ENCODE measurements around the gene RETSAT.
"Not testable (repeated sequence)": the region's sequence is repeated elsewhere in the genome, so short reads cannot be mapped to it uniquely, and the experiment has no call there.

The RETSAT gene

DNA sequence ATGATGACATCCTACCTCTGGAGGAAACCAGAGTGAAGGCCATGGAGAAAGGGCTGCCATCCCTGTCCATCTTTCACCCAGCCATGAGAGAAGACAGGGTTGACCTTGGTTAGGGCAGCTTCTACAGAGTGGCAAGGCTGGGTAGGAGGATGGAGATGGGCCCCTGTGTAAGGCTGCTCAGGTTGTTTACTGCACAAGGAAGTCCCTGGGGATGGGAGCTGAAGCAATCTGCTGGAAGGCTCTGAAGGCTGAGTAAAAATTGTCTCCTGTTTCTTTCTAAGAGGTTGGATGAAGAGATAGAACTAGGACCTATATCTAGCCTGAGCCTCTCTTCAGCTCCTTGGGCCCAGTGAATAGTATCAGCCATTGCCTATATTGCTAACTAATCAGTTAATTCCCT, 14.6 kb upstream of the RETSAT start:
- no peak overlapping the region for H3K4me2 ChIP-seq (ENCODE audit: low read length)

GRCh38 chr2:85367180-85367579, 12.9 kb upstream of the RETSAT start:
- TF ChIP-seq CTCF (IDR thresholded peaks at IDR 0.05; ENCODE audit: low read depth, low read length, poor library complexity, severe bottlenecking) (no peak), EZH2phosphoT487 (IDR thresholded peaks at IDR 0.05; ENCODE audit: borderline replicate concordance, low read length) (no peak)
- Histone ChIP-seq H3K27me3 (ENCODE audit: control insufficient read depth, low read length) (no peaks in the 10 kb centered on the region), H4K20me1 (ENCODE audit: control insufficient read depth, insufficient read depth, low read depth, low read length) (no peaks in the 10 kb centered on the region), H3K9me3 (ENCODE audit: control insufficient read depth, insufficient read depth, low read length) (no peaks in the 10 kb centered on the region), H3F3A (ENCODE audit: control insufficient read depth, insufficient read depth) (no peaks in the 10 kb centered on the region), H3K9me2 (replicated peaks; ENCODE audit: control insufficient read depth, low read length) (no peaks in the 10 kb centered on the region), H3K79me2 (ENCODE audit: control insufficient read depth, low read length) (no peaks in the 10 kb centered on the region), H3K4me3 (ENCODE audit: low read length) (no peak overlapping the region), H3K36me3 (ENCODE audit: control insufficient read depth, low read length) (no peaks in the 10 kb centered on the region), H3K4me1 (ENCODE audit: control insufficient read depth, low read length) (no peaks in the 10 kb centered on the region), H3K4me2 (ENCODE audit: low read length) (no peak overlapping the region), H3K27ac (ENCODE audit: low read depth, low read length) (no peak overlapping the region)

More for the DNA sequence above, 14.6 kb upstream of the RETSAT start:
- H3F3A ChIP-seq (ENCODE audit: control insufficient read depth, insufficient read depth) = no peaks in the 10 kb centered on the region
- H4K20me1 ChIP-seq (ENCODE audit: control insufficient read depth, insufficient read depth, low read depth, low read length) = no peaks in the 10 kb centered on the region
- no peak overlapping the region for H3K4me3 ChIP-seq (ENCODE audit: low read length)
- H3K9me2 ChIP-seq (replicated peaks; ENCODE audit: control insufficient read depth, low read length) = no peaks in the 10 kb centered on the region
- no peak overlapping the region for H3K27ac ChIP-seq (ENCODE audit: low read depth, low read length)
- H3K4me1 ChIP-seq (ENCODE audit: control insufficient read depth, low read length) = no peaks in the 10 kb centered on the region
- H3K27me3 ChIP-seq (ENCODE audit: control insufficient read depth, low read length) = no peaks in the 10 kb centered on the region
- no peaks in the 10 kb centered on the region for H3K36me3 ChIP-seq (ENCODE audit: control insufficient read depth, low read length)
- H3K9me3 ChIP-seq (ENCODE audit: control insufficient read depth, insufficient read depth, low read length) = no peaks in the 10 kb centered on the region
- no peak for TF ChIP-seq CTCF (IDR thresholded peaks at IDR 0.05; ENCODE audit: low read depth, low read length, poor library complexity, severe bottlenecking)
- no peak for TF ChIP-seq EZH2phosphoT487 (IDR thresholded peaks at IDR 0.05; ENCODE audit: borderline replicate concordance, low read length)
- no peaks in the 10 kb centered on the region for H3K79me2 ChIP-seq (ENCODE audit: control insufficient read depth, low read length)

DNA sequence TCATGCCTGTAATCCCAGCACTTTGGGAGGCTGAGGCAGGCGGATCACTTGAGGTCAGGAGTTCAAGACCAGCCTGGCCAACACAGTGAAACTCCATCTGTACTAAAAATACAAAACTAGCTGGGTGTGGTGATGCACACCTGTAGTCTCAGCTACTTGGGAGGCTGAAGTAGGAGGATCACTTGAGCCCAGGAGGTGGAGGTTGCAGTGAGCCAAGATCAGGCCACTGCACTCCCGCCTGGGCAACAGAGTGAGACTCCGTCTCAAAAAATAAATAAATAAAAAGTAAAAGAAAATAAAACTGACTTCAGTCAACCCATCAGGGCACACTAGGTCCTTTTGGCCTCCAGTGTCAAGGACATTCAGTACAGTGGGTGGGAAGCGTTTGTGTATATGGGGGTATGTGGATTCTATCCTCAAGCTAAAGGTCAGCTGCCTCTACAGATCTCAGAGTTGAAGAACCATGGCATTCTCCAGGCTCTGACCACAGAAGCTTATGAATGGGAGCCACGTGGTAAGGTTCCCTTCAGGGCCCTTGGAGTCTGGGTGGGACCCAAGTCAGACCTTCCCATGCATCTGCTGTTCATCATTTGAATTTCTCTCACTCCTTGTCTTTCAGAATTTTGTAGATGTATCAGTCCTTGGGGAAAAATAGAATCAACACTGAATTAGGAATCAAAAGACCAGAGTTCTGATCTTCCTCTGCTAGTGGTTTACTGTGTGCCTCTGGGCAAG, 8.5 kb upstream of the RETSAT start:
- H4K20me1 ChIP-seq (ENCODE audit: control insufficient read depth, insufficient read depth, low read depth, low read length); H3K4me3 ChIP-seq (ENCODE audit: low read length); H3K4me2 ChIP-seq (ENCODE audit: low read length); H3K27ac ChIP-seq (ENCODE audit: low read depth, low read length); H3K4me1 ChIP-seq (ENCODE audit: control insufficient read depth, low read length); H3K9me3 ChIP-seq (ENCODE audit: control insufficient read depth, insufficient read depth, low read length); H3K36me3 ChIP-seq (ENCODE audit: control insufficient read depth, low read length); H3K79me2 ChIP-seq (ENCODE audit: control insufficient read depth, low read length); H3F3A ChIP-seq (ENCODE audit: control insufficient read depth, insufficient read depth); H3K9me2 ChIP-seq (replicated peaks; ENCODE audit: control insufficient read depth, low read length); H3K27me3 ChIP-seq (ENCODE audit: control insufficient read depth, low read length): not testable (repeated sequence)

- no peaks in the 10 kb centered on the region for H3K9me3 ChIP-seq (ENCODE audit: control insufficient read depth, insufficient read depth, low read length)
- H3K27me3 ChIP-seq (ENCODE audit: control insufficient read depth, low read length) = no peaks in the 10 kb centered on the region
- H3K4me2 ChIP-seq (ENCODE audit: low read length) = no peak overlapping the region
- peaks cover 19% of the 10 kb centered on the region for H3K4me1 ChIP-seq (ENCODE audit: control insufficient read depth, low read length)
- no peak for TF ChIP-seq CTCF (IDR thresholded peaks at IDR 0.05; ENCODE audit: low read depth, low read length, poor library complexity, severe bottlenecking)
- no peak for TF ChIP-seq EZH2phosphoT487 (IDR thresholded peaks at IDR 0.05; ENCODE audit: borderline replicate concordance, low read length)
- no peaks in the 10 kb centered on the region for H4K20me1 ChIP-seq (ENCODE audit: control insufficient read depth, insufficient read depth, low read depth, low read length)
- H3F3A ChIP-seq (ENCODE audit: control insufficient read depth, insufficient read depth) = no peaks in the 10 kb centered on the region
- peaks cover 31% of the 10 kb centered on the region for H3K79me2 ChIP-seq (ENCODE audit: control insufficient read depth, low read length)
- H3K27ac ChIP-seq (ENCODE audit: low read depth, low read length) = no peak overlapping the region
- no peaks in the 10 kb centered on the region for H3K9me2 ChIP-seq (replicated peaks; ENCODE audit: control insufficient read depth, low read length)
- H3K4me3 ChIP-seq (ENCODE audit: low read length) = no peak overlapping the region
- H3K36me3 ChIP-seq (ENCODE audit: control insufficient read depth, low read length) = peaks cover 21% of the 10 kb centered on the region
Observed at GRCh38 chr2:85357736-85358135, 3.4 kb upstream of the RETSAT start.
